ENCODE data around the gene CAPN15. TPM values are rescaled to one million over a fixed set of nuclear protein-coding genes. Genes with fewer than 3 reads are reported as not detected.
"Not testable (repeated sequence)": the region's sequence is repeated elsewhere in the genome, so short reads cannot be mapped to it uniquely, and the experiment has no call there.

CAPN15 gene
- total RNA-seq (10 to 100 TPM; 51.0 to 89.8 (median 55.6) TPM), polyA plus RNA-seq (1 to 10 TPM; 3.2 to 7.5 TPM), total RNA-seq (62.3 reads per million, percentile 76 among the genes with 10 or more reads in this experiment)

DNA sequence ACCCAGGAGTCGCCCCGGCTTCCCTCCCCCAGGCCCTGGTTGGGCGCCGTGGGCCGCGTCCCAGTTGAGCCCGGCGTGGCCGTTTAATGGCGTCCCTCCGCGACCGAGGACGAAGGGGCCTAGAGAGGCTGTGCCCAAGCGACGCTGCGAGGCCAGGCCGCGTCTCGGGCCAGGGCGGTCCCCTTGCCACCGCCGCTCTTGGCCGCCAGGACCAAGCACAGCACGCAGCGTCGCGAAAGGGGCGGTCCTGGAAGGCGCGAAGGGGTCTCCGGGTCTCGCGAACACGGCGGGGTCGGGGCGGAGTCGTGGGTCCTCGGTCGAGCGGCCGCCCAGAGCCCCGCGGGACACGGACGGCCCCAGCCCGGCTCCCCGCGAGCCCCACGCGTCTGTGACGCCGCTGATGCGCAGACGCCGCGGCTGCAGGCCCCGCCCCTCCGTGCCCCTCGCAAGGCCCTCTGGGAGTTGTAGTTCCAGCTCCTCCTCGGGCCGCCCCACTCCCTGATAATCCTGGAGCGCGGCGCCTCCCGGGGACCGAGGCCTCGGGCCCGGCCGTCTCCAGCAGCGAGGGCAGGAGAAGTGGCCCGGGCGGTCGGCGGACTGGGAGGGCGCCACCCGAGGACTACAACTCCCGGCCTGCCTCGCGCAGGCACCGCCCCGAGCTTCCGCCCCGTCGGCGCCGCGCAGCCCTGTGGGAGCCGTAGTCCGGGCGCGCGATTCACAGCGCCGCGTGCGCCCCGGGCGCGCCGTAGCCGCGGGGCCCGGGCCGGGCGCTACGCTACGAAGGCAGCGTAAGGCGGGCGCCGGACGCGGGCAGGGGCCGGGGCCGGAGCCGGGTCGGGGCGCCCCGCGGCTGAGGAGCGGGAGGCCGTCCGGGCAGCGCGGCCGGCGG, at the start of gene CAPN15:
Gene CAPN15, plus strand, starts transcription at position 698 of the 889 bp plus-strand sequence. CDS start 19,127 bp downstream, outside the sequence.
- H3K4me1 Mint-ChIP-seq, result peaks cover 21 to 38% (median 30%) of the 10 kb centered on the region in 7 donors
- Histone ChIP-seq H3K27ac (ENCODE audit: low read depth, low read length) (peak within 1 kb of the TSS; percentile 97), H3K4me3 (ENCODE audit: low read length) (peak within 1 kb of the TSS; percentile 78), H3K36me3 (ENCODE audit: control insufficient read depth in 2 of 3, insufficient read depth in 3 of 3, low read length in 3 of 3) (no peaks in the 10 kb centered on the region), H3K9me3 (ENCODE audit: control insufficient read depth in 2 of 3, low read length in 3 of 3) (no peaks in the 10 kb centered on the region), H3K4me1 (ENCODE audit: control insufficient read depth in 2 of 2, insufficient read depth in 2 of 2, low read length in 2 of 2) (peaks cover 26 to 28% of the 10 kb centered on the region in 2 donors), H3K27me3 (ENCODE audit: control insufficient read depth in 2 of 2, insufficient read depth in 2 of 2, low read length in 2 of 2) (no peaks in the 10 kb centered on the region)
- peaks cover 0 to 2% (median 0%) of the 10 kb centered on the region in 5 donors for H3K36me3 Mint-ChIP-seq
- no peaks in the 10 kb centered on the region for H3K27me3 Mint-ChIP-seq
- no peaks in the 10 kb centered on the region for H3K9me3 Mint-ChIP-seq
- ATAC-seq (peak; percentile 91), DNase-seq (peak; percentile 79 to 93 (median 89))
- peak within 1 kb of the TSS; percentile 83 to 93 (median 88) for H3K4me3 Mint-ChIP-seq
- POLR2A ChIA-PET, result interaction anchor here (0.8 to 1.0 kb wide), 2 partner anchors 39 to 109 kb away, joined by 3 to 5 read pairs; partner anchors contain the start of genes METTL26 and NHLRC4
- H3K27ac Mint-ChIP-seq, result peak within 1 kb of the TSS; percentile 68 to 93 (median 83)
- CTCF ChIA-PET, result interaction anchor here (1.0 kb wide), 1 partner anchor 99 kb away, joined by 4 read pairs; no protein-coding TSS in a partner anchor
- intact Hi-C loops (cut with micrococcal nuclease), result loop anchor here (1.0 to 5.0 kb wide), 8 partner anchors 42 to 825 kb away; partner anchors contain the start of genes METTL26 (in 2 of the 2), RAB11FIP3 (in 2 of the 2), DECR2 (in 1 of the 2) and FAM234A (in 1 of the 2)

DNA sequence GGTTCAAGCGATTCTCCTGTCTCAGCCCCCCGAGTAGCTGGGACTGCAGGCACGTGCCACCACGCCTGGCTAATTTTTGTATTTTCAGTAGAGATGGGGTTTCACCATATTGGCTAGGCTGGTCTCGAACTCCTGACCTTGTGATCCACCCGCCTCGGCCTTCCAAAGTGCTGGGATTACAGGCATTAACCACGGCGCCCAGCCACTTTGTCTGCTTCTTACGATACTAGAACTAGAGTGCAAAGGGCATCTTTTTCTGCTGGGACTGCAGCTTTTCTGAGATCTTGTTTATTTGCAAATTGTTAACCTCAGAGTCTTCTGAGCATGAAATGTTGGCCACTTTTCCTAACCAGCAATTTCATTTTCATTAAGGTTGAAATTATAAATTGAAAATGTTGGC, 49.2 kb upstream of the CAPN15 start:
- H3K4me3 Mint-ChIP-seq; POLR2A ChIA-PET; intact Hi-C loops (cut with micrococcal nuclease); H3K4me1 ChIP-seq (ENCODE audit: control insufficient read depth in 2 of 2, insufficient read depth in 2 of 2, low read length in 2 of 2); H3K9me3 Mint-ChIP-seq; H3K27me3 Mint-ChIP-seq; ATAC-seq; H3K27ac ChIP-seq (ENCODE audit: low read depth, low read length); CTCF ChIA-PET; H3K4me3 ChIP-seq (ENCODE audit: low read length); H3K27ac Mint-ChIP-seq; DNase-seq; H3K27me3 ChIP-seq (ENCODE audit: control insufficient read depth in 2 of 2, insufficient read depth in 2 of 2, low read length in 2 of 2); H3K9me3 ChIP-seq (ENCODE audit: control insufficient read depth in 2 of 3, low read length in 3 of 3); H3K4me1 Mint-ChIP-seq: not testable (repeated sequence)
- H3K36me3 Mint-ChIP-seq, result peaks cover 0 to 18% (median 0%) of the 10 kb centered on the region in 5 donors
- peaks cover 0 to 20% (median 0%) of the 10 kb centered on the region in 3 experiments for H3K36me3 ChIP-seq (ENCODE audit: control insufficient read depth in 2 of 3, insufficient read depth in 3 of 3, low read length in 3 of 3)

DNA sequence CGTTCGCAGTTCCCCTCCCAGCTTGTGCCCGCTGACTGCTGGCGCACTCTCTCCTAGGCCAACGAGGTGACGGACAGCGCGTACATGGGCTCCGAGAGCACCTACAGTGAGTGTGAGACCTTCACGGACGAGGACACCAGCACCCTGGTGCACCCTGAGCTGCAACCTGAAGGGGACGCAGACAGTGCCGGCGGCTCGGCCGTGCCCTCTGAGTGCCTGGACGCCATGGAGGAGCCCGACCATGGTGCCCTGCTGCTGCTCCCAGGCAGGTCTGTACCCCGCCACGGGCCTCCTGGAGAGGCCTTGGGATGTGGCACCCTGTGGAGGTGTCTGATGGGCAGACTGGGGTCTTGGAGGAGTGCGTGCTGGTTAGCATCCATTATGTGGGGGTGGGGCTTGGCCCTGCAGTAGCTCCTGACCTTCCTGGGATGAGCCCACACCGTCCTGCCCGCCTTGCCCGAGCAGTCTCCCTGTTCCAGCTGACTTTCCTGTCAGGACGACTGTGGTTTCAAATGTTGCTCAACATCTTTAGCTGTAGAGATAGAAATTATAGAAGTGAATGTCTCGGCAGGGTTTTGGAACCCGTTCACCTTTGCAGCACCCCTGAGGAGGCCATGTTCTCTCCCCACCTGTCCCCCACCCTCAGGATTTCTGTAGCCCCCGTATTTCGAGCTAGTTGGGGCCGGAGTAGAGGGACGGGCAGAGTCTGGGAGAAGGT, 44.9 kb upstream of the CAPN15 start:
- ChIA-PET POLR2A (no interaction called here), CTCF (no interaction called here)
- no peaks in the 10 kb centered on the region for H3K4me1 ChIP-seq (ENCODE audit: control insufficient read depth in 2 of 2, insufficient read depth in 2 of 2, low read length in 2 of 2)
- DNase-seq, result no peak
- H3K27ac ChIP-seq (ENCODE audit: low read depth, low read length), result no peak overlapping the region
- Mint-ChIP-seq H3K4me1 (peaks cover 0 to 3% (median 0%) of the 10 kb centered on the region in 7 donors), H3K27me3 (no peaks in the 10 kb centered on the region), H3K36me3 (peaks cover 0 to 5% (median under 1%) of the 10 kb centered on the region in 5 donors), H3K4me3 (no peak overlapping the region), H3K27ac (no peak overlapping the region), H3K9me3 (no peaks in the 10 kb centered on the region)
- H3K27me3 ChIP-seq (ENCODE audit: control insufficient read depth in 2 of 2, insufficient read depth in 2 of 2, low read length in 2 of 2), result no peaks in the 10 kb centered on the region
- no peaks in the 10 kb centered on the region for H3K9me3 ChIP-seq (ENCODE audit: control insufficient read depth in 2 of 3, low read length in 3 of 3)
- peaks cover 0 to 10% (median 0%) of the 10 kb centered on the region in 3 experiments for H3K36me3 ChIP-seq (ENCODE audit: control insufficient read depth in 2 of 3, insufficient read depth in 3 of 3, low read length in 3 of 3)
- no peak overlapping the region for H3K4me3 ChIP-seq (ENCODE audit: low read length)
- ATAC-seq, result no peak
- intact Hi-C loops (cut with micrococcal nuclease), result loop anchor here in 1 of 2 donors (10.0 kb wide), 1 partner anchor 98 kb away; the partner anchor contains the start of gene PGAP6

DNA sequence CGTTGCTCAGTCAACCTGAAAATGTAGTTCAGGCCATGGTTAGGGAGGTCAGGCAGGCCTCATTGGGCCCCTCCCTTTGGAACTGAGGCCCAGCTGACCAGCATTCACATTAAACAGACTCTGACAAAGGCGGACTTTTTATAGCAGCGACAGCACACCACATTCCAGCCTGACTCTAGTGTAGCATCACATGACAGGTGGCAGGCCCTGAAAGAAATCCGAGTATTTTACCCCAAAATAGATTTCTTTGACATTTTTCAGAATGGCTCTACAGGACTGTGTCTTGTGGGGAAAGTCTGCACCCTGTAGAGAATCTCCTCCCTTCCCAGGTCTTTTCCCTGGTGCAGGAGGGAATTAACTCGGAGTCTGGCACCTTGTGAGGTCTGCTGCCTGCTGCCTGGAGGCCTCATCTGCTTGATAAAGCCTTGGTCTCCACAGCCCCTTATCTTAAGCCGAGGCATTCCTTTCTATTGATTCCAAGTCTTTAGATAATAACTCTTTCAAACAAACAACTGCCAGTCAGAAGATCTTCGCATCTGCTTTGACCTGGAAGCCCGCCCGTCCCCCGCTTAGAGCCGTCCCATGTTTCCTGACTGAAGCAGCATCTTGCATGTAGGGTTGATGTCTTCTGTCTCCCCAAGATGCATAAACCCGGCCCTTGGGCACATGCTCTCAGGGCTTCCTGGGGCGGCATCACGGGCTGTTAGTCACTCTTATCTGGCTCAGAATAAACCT, 44.0 kb upstream of the CAPN15 start:
- H3K9me3 Mint-ChIP-seq, result no peaks in the 10 kb centered on the region
- Histone ChIP-seq H3K27ac (ENCODE audit: low read depth, low read length) (no peak overlapping the region), H3K9me3 (ENCODE audit: control insufficient read depth in 2 of 3, low read length in 3 of 3) (no peaks in the 10 kb centered on the region), H3K4me3 (ENCODE audit: low read length) (no peak overlapping the region), H3K27me3 (ENCODE audit: control insufficient read depth in 2 of 2, insufficient read depth in 2 of 2, low read length in 2 of 2) (no peaks in the 10 kb centered on the region), H3K36me3 (ENCODE audit: control insufficient read depth in 2 of 3, insufficient read depth in 3 of 3, low read length in 3 of 3) (peaks cover 0 to 10% (median 0%) of the 10 kb centered on the region in 3 experiments), H3K4me1 (ENCODE audit: control insufficient read depth in 2 of 2, insufficient read depth in 2 of 2, low read length in 2 of 2) (no peaks in the 10 kb centered on the region)
- peaks cover 0 to 8% (median 4%) of the 10 kb centered on the region in 5 donors for H3K36me3 Mint-ChIP-seq
- H3K4me3 Mint-ChIP-seq, result no peak overlapping the region
- peaks cover 0 to 5% (median 0%) of the 10 kb centered on the region in 7 donors for H3K4me1 Mint-ChIP-seq
- DNase-seq (no peak), ATAC-seq (no peak)
- POLR2A ChIA-PET, result no interaction called here
- no peak overlapping the region for H3K27ac Mint-ChIP-seq
- CTCF ChIA-PET, result interaction anchor here (0.7 kb wide), 1 partner anchor 31 kb away, joined by 3 read pairs; no protein-coding TSS in a partner anchor
- no peaks in the 10 kb centered on the region for H3K27me3 Mint-ChIP-seq
- intact Hi-C loops (cut with micrococcal nuclease), result loop anchor here in 1 of 2 donors (10.0 kb wide), 1 partner anchor 99 kb away; the partner anchor contains the start of gene PGAP6

DNA sequence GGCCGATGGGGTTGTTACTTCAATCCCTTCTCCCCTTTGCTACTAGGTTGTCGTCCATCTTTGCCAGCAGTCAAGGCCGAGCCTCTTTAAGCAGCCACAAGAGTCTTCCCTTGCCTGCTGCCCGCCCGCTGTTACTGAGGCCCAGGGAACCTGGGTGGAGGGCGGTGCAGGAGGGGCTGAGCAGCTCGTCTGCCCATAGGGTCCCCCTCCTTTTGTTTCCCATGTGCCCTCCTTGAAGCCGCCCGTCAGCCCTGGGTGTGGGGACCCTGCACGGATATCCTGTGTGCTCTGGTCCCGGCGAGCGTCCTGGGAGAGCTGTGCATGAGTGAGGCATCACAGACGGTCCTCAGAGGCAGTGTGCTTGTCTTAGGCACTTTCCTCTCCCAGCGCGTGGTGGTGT, 37.9 kb upstream of the CAPN15 start:
- Histone ChIP-seq H3K4me3 (ENCODE audit: low read length) (no peak overlapping the region), H3K27me3 (ENCODE audit: control insufficient read depth in 2 of 2, insufficient read depth in 2 of 2, low read length in 2 of 2) (no peaks in the 10 kb centered on the region), H3K36me3 (ENCODE audit: control insufficient read depth in 2 of 3, insufficient read depth in 3 of 3, low read length in 3 of 3) (peaks cover 0 to 34% (median 0%) of the 10 kb centered on the region in 3 experiments), H3K27ac (ENCODE audit: low read depth, low read length) (no peak overlapping the region), H3K4me1 (ENCODE audit: control insufficient read depth in 2 of 2, insufficient read depth in 2 of 2, low read length in 2 of 2) (no peaks in the 10 kb centered on the region), H3K9me3 (ENCODE audit: control insufficient read depth in 2 of 3, low read length in 3 of 3) (no peaks in the 10 kb centered on the region)
- peaks cover 0 to 4% (median 0%) of the 10 kb centered on the region in 7 donors for H3K4me1 Mint-ChIP-seq
- ChIA-PET POLR2A (no interaction called here), CTCF (no interaction called here)
- ATAC-seq, result no peak
- no peak for DNase-seq
- intact Hi-C loops (cut with micrococcal nuclease), result loop anchor here in 1 of 2 donors (5.0 to 10.0 kb wide), 2 partner anchors 87 to 105 kb away; partner anchors contain the start of genes DECR2 and PGAP6
- H3K9me3 Mint-ChIP-seq, result no peaks in the 10 kb centered on the region
- H3K27me3 Mint-ChIP-seq, result no peaks in the 10 kb centered on the region
- peaks cover 0 to 25% (median 4%) of the 10 kb centered on the region in 5 donors for H3K36me3 Mint-ChIP-seq
- H3K27ac Mint-ChIP-seq, result no peak overlapping the region
- H3K4me3 Mint-ChIP-seq, result no peak overlapping the region

DNA sequence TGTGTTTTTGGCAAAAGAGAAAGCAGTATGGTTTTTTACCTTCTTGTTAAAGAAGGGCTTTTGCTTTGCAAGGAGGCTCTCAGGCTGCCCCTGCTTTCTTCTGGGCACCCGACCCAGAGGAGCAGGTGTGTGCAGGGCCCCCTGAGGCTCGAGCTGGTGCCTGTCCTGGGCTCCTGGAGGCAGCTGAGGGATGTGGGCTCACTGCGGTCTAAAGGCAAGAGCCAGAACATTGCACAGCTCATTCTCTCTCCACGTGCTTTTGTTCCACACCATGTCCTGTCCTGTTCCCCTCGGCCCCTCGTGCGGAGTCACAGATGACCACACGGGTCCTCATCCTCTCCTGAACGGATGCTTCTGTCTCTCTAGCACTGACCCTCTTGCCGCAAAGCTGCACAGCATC, 36.7 kb upstream of the CAPN15 start:
- no peak overlapping the region for H3K4me3 Mint-ChIP-seq
- Histone ChIP-seq H3K4me1 (ENCODE audit: control insufficient read depth in 2 of 2, insufficient read depth in 2 of 2, low read length in 2 of 2) (no peaks in the 10 kb centered on the region), H3K36me3 (ENCODE audit: control insufficient read depth in 2 of 3, insufficient read depth in 3 of 3, low read length in 3 of 3) (peaks cover 0 to 34% (median 0%) of the 10 kb centered on the region in 3 experiments), H3K27me3 (ENCODE audit: control insufficient read depth in 2 of 2, insufficient read depth in 2 of 2, low read length in 2 of 2) (no peaks in the 10 kb centered on the region), H3K27ac (ENCODE audit: low read depth, low read length) (no peak overlapping the region), H3K9me3 (ENCODE audit: control insufficient read depth in 2 of 3, low read length in 3 of 3) (no peaks in the 10 kb centered on the region), H3K4me3 (ENCODE audit: low read length) (no peak overlapping the region)
- H3K9me3 Mint-ChIP-seq, result no peaks in the 10 kb centered on the region
- H3K36me3 Mint-ChIP-seq, result peaks cover 0 to 25% (median 4%) of the 10 kb centered on the region in 5 donors
- ATAC-seq (no peak), DNase-seq (no peak)
- CTCF ChIA-PET, result no interaction called here
- no peaks in the 10 kb centered on the region for H3K27me3 Mint-ChIP-seq
- H3K4me1 Mint-ChIP-seq, result peaks cover 0 to 7% (median 4%) of the 10 kb centered on the region in 7 donors
- intact Hi-C loops (cut with micrococcal nuclease), result no loop called here
- H3K27ac Mint-ChIP-seq, result peak overlapping the region in 1 of 9 donors; percentile 77
- POLR2A ChIA-PET, result no interaction called here

All from naive thymus-derived CD4-positive, alpha-beta T cell (primary cell).